ENCODE measurements around the gene FRZB.
A peak's percentile ranks its signal among the peaks of the same experiment; 100 is the strongest.

DNA sequence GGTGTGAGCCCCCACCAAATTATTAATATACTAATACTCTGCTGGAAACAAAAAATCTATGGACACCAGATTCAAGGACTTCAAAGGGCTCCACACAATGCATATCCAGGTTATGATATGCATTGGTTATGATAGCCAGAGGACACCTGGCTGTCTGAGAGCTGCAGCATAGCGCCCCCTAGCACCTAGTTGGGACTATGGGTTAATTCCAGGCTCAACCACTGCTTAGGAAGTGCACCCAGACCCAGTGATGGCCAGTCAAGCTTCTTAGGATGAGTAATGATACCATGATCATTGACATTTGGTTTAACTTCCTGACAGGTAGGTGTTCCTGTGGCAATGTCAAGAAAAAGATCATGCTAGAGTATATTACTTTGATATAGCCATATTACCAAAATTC lies 3.8 kb upstream of the FRZB start:
- TF ChIP-seq, protein P1, sequence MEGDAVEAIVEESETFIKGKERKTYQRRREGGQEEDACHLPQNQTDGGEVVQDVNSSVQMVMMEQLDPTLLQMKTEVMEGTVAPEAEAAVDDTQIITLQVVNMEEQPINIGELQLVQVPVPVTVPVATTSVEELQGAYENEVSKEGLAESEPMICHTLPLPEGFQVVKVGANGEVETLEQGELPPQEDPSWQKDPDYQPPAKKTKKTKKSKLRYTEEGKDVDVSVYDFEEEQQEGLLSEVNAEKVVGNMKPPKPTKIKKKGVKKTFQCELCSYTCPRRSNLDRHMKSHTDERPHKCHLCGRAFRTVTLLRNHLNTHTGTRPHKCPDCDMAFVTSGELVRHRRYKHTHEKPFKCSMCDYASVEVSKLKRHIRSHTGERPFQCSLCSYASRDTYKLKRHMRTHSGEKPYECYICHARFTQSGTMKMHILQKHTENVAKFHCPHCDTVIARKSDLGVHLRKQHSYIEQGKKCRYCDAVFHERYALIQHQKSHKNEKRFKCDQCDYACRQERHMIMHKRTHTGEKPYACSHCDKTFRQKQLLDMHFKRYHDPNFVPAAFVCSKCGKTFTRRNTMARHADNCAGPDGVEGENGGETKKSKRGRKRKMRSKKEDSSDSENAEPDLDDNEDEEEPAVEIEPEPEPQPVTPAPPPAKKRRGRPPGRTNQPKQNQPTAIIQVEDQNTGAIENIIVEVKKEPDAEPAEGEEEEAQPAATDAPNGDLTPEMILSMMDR (CRISPR knock-in tag; IDR thresholded peaks at IDR 0.05): peak; percentile 70
- no peak for TF ChIP-seq ZNF44 (CRISPR knock-in tag; IDR thresholded peaks at IDR 0.05)
- no peak for TF ChIP-seq TCF7L2 (IDR thresholded peaks at IDR 0.05; ENCODE audit: low read depth, low read length)
- no peak for TF ChIP-seq CBX2 (IDR thresholded peaks at IDR 0.05; ENCODE audit: low read depth, low read length)
- TF ChIP-seq CBX2 (CRISPR knock-in tag; IDR thresholded peaks at IDR 0.05; ENCODE audit: low read depth): no peak
- TF ChIP-seq POLR2A (IDR thresholded peaks at IDR 0.05; ENCODE audit: insufficient read depth in 1 of 2, low read depth in 2 of 2, low read length in 2 of 2): no peak
- peak; percentile 66 for TF ChIP-seq STAG1 (CRISPR knock-in tag; IDR thresholded peaks at IDR 0.05)
- no peak for TF ChIP-seq ZNF382 (CRISPR knock-in tag; IDR thresholded peaks at IDR 0.05; ENCODE audit: borderline replicate concordance)

All from HepG2 (cell line).